Measurements from ENCODE around the gene TBC1D10B.

DNA sequence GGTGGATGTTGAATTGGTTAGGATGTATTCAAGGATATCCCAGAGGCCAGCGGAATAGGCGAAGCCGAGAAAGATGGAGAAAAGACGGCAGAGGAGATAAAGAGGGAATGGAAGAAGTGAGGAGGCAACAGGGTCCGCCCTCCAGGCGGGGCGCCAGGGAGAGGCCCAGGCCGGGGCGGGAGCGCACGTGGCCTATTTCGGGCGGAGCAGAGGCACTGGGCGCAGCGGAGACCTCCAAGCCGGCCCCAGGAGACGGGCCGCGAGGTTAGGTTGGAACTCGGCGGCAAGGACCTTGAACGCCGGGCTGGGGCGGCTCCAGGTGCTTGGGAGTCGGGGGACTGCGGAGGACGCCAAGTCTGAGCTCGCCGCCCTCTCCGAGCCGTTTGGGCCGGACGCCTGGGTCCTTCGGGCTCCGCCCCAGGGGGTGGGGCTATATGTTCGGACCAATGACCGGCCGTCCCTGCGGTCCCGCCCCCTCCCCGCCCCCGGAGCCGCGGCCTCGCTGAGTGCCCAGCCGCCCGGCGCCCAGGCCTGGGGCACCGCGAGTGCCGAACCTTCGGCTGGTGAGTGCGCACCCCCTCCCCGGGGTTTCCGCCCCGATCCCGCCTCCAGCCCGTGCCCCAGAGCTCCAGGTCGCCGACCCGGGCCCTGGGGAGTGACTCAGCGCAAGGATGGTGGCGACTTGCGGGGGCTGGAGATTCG is 37.0 kb upstream of the TBC1D10B start, which contains the start of gene ZNF771:
- TF ChIP-seq, protein P1, sequence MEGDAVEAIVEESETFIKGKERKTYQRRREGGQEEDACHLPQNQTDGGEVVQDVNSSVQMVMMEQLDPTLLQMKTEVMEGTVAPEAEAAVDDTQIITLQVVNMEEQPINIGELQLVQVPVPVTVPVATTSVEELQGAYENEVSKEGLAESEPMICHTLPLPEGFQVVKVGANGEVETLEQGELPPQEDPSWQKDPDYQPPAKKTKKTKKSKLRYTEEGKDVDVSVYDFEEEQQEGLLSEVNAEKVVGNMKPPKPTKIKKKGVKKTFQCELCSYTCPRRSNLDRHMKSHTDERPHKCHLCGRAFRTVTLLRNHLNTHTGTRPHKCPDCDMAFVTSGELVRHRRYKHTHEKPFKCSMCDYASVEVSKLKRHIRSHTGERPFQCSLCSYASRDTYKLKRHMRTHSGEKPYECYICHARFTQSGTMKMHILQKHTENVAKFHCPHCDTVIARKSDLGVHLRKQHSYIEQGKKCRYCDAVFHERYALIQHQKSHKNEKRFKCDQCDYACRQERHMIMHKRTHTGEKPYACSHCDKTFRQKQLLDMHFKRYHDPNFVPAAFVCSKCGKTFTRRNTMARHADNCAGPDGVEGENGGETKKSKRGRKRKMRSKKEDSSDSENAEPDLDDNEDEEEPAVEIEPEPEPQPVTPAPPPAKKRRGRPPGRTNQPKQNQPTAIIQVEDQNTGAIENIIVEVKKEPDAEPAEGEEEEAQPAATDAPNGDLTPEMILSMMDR (IDR thresholded peaks at IDR 0.05; ENCODE audit: insufficient read depth, low read length), result no peak
- TF ChIP-seq, protein P2, sequence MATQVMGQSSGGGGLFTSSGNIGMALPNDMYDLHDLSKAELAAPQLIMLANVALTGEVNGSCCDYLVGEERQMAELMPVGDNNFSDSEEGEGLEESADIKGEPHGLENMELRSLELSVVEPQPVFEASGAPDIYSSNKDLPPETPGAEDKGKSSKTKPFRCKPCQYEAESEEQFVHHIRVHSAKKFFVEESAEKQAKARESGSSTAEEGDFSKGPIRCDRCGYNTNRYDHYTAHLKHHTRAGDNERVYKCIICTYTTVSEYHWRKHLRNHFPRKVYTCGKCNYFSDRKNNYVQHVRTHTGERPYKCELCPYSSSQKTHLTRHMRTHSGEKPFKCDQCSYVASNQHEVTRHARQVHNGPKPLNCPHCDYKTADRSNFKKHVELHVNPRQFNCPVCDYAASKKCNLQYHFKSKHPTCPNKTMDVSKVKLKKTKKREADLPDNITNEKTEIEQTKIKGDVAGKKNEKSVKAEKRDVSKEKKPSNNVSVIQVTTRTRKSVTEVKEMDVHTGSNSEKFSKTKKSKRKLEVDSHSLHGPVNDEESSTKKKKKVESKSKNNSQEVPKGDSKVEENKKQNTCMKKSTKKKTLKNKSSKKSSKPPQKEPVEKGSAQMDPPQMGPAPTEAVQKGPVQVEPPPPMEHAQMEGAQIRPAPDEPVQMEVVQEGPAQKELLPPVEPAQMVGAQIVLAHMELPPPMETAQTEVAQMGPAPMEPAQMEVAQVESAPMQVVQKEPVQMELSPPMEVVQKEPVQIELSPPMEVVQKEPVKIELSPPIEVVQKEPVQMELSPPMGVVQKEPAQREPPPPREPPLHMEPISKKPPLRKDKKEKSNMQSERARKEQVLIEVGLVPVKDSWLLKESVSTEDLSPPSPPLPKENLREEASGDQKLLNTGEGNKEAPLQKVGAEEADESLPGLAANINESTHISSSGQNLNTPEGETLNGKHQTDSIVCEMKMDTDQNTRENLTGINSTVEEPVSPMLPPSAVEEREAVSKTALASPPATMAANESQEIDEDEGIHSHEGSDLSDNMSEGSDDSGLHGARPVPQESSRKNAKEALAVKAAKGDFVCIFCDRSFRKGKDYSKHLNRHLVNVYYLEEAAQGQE (IDR thresholded peaks at IDR 0.05; ENCODE audit: insufficient replicate concordance, low read depth), result peak; percentile 62
- peak; percentile 70 for TF ChIP-seq POLR2AphosphoS5 (IDR thresholded peaks at IDR 0.05; ENCODE audit: low read depth)
- TF ChIP-seq GABPA (IDR thresholded peaks at IDR 0.05; ENCODE audit: low read depth), result no peak
- no peak for TF ChIP-seq SPI1 (IDR thresholded peaks at IDR 0.05; ENCODE audit: borderline replicate concordance, low read depth)

All from HL-60 (cell line).